ENCODE data around the gene NLE1.
"Not testable (repeated sequence)": the region's sequence is repeated elsewhere in the genome, so short reads cannot be mapped to it uniquely, and the experiment has no call there.

Gene NLE1

GRCh38 chr17:35127751-35128514 is 14.2 kb downstream of the NLE1 start:
- TF ChIP-seq BHLHE40 (IDR thresholded peaks at IDR 0.05; ENCODE audit: borderline replicate concordance) (no peak), SP1 (IDR thresholded peaks at IDR 0.05) (no peak), LEF1 (IDR thresholded peaks at IDR 0.05; ENCODE audit: borderline replicate concordance) (no peak), TARDBP (IDR thresholded peaks at IDR 0.05) (no peak), SUZ12 (IDR thresholded peaks at IDR 0.05) (no peak), FOXA1 (IDR thresholded peaks at IDR 0.05) (no peak), NFRKB (IDR thresholded peaks at IDR 0.05) (no peak), HDGF (IDR thresholded peaks at IDR 0.05; ENCODE audit: borderline replicate concordance) (no peak), CTBP1 (IDR thresholded peaks at IDR 0.05; ENCODE audit: borderline replicate concordance) (no peak), ZNF384 (IDR thresholded peaks at IDR 0.05) (no peak), PKNOX1 (IDR thresholded peaks at IDR 0.05) (no peak), FOXK2 (IDR thresholded peaks at IDR 0.05) (no peak), L3MBTL2 (conservative IDR thresholded peaks at IDR 0.05) (no peak), FOXM1 (IDR thresholded peaks at IDR 0.05; ENCODE audit: borderline replicate concordance) (no peak), ELF4 (IDR thresholded peaks at IDR 0.05) (no peak)
- no peak for DNase-seq (ENCODE audit: extremely low spot score)
- POLR2A ChIA-PET = interaction anchor here (1.2 to 1.6 kb wide), 3 partner anchors 8 to 14 kb away, joined by 4 to 6 read pairs (median 5); partner anchors contain the start of gene NLE1
- CTCF ChIA-PET = no interaction called here

GRCh38 chr17:35121315-35121714 is 20.8 kb downstream of the NLE1 start, which contains the start of gene FNDC8:
Gene FNDC8 (plus strand): TSS chr17:35121615. CDS start chr17:35121694, 79 bp downstream.
- DNase-seq (ENCODE audit: extremely low spot score) = no peak
- TF ChIP-seq PKNOX1 (IDR thresholded peaks at IDR 0.05) = no peak
- ChIA-PET POLR2A (interaction anchor here (0.8 kb wide), 1 partner anchor 107 kb away, joined by 3 read pairs; no protein-coding TSS in a partner anchor), CTCF (no interaction called here)

GRCh38 chr17:35119370-35120165 is 22.5 kb downstream of the NLE1 start, which contains the start of gene RAD51D:
Gene RAD51D (minus strand): TSS chr17:35119860. CDS start chr17:35119613, 247 bp downstream.
- TF ChIP-seq LEF1 (IDR thresholded peaks at IDR 0.05; ENCODE audit: borderline replicate concordance) = 0 out of 2 replicates have a peak, but pooled peaks have one; percentile 18
- no peak for TF ChIP-seq SUZ12 (IDR thresholded peaks at IDR 0.05)
- TF ChIP-seq TARDBP (IDR thresholded peaks at IDR 0.05) = no peak
- TF ChIP-seq SP1 (IDR thresholded peaks at IDR 0.05) = no peak
- TF ChIP-seq FOXM1 (IDR thresholded peaks at IDR 0.05; ENCODE audit: borderline replicate concordance) = no peak; the same call in 1 of the 2 replicates
- peak; percentile 38; the same call in 1 of the 2 replicates for TF ChIP-seq ELF4 (IDR thresholded peaks at IDR 0.05)
- TF ChIP-seq L3MBTL2 (conservative IDR thresholded peaks at IDR 0.05) = peak; percentile 70
- TF ChIP-seq ARNT (IDR thresholded peaks at IDR 0.05) = no peak
- DNase-seq (ENCODE audit: extremely low spot score) = peak; percentile 83
- ChIA-PET CTCF (interaction anchor here (0.6 to 2.0 kb wide), 8 partner anchors 23 to 577 kb away, joined by 3 to 5 read pairs (median 3); no protein-coding TSS in a partner anchor), POLR2A (interaction anchor here (0.6 to 1.9 kb wide), 11 partner anchors 9 to 539 kb away, joined by 3 to 8 read pairs (median 4); partner anchors contain the start of genes NLE1 and UNC45B)

- CTCF ChIA-PET = interaction anchor here (0.6 kb wide), 1 partner anchor 152 kb away, joined by 3 read pairs; no protein-coding TSS in a partner anchor
- TF ChIP-seq TARDBP (IDR thresholded peaks at IDR 0.05) (no peak), FOXK2 (IDR thresholded peaks at IDR 0.05) (no peak), NFRKB (IDR thresholded peaks at IDR 0.05) (no peak), PKNOX1 (IDR thresholded peaks at IDR 0.05) (no peak), ZNF384 (IDR thresholded peaks at IDR 0.05) (no peak), FOXM1 (IDR thresholded peaks at IDR 0.05; ENCODE audit: borderline replicate concordance) (no peak), ARNT (IDR thresholded peaks at IDR 0.05) (no peak), L3MBTL2 (conservative IDR thresholded peaks at IDR 0.05) (no peak)
- POLR2A ChIA-PET = interaction anchor here (1.2 kb wide), 1 partner anchor 13 kb away, joined by 4 read pairs; no protein-coding TSS in a partner anchor
- no peak for DNase-seq (ENCODE audit: extremely low spot score)
Measured at GRCh38 chr17:35117984-35118383, 24.1 kb downstream of the NLE1 start.

GRCh38 chr17:35116845-35117244 is 25.3 kb downstream of the NLE1 start:
- DNase-seq (ENCODE audit: extremely low spot score) = no peak
- TF ChIP-seq ELF4 (IDR thresholded peaks at IDR 0.05) (no peak), FOXA1 (IDR thresholded peaks at IDR 0.05) (no peak), NFRKB (IDR thresholded peaks at IDR 0.05) (no peak), LEF1 (IDR thresholded peaks at IDR 0.05; ENCODE audit: borderline replicate concordance) (no peak), L3MBTL2 (conservative IDR thresholded peaks at IDR 0.05) (no peak), TARDBP (IDR thresholded peaks at IDR 0.05) (no peak), HDGF (IDR thresholded peaks at IDR 0.05; ENCODE audit: borderline replicate concordance) (no peak), FOXM1 (IDR thresholded peaks at IDR 0.05; ENCODE audit: borderline replicate concordance) (no peak), SUZ12 (IDR thresholded peaks at IDR 0.05) (no peak), SP1 (IDR thresholded peaks at IDR 0.05) (no peak), CTBP1 (IDR thresholded peaks at IDR 0.05; ENCODE audit: borderline replicate concordance) (no peak), ZNF384 (IDR thresholded peaks at IDR 0.05) (no peak), PKNOX1 (IDR thresholded peaks at IDR 0.05) (no peak), BHLHE40 (IDR thresholded peaks at IDR 0.05; ENCODE audit: borderline replicate concordance) (no peak), ARNT (IDR thresholded peaks at IDR 0.05) (no peak), FOXK2 (IDR thresholded peaks at IDR 0.05) (no peak)
- CTCF ChIA-PET = no interaction called here
- POLR2A ChIA-PET = no interaction called here

- CTCF ChIA-PET; POLR2A ChIA-PET; DNase-seq (ENCODE audit: extremely low spot score): not testable (repeated sequence)
Measured at GRCh38 chr17:35110791-35111190, 31.3 kb downstream of the NLE1 start.

Measured in HEK293T (cell line).